Kidney (tissue), 14 donors: ENCODE data around the gene PIK3R4. TPM values are rescaled to one million over a fixed set of nuclear protein-coding genes. Genes with fewer than 3 reads are reported as not detected.

ENCODE experiments used
- DNase-seq, 5 donors: peaks; one replicate each; pipeline ENCODE4 v3.0.0-alpha.2; 2013 to 2020
- FAIRE-seq: peaks from 2 replicates; lab custom pipeline; 2012; peaks lifted over from hg19 to GRCh38; lab: Jason Lieb, UNC
- H3K27ac ChIP-seq, 2 donors: one replicate each; pipeline ENCODE4 v1.7.0; 2013; ENCODE audit warnings: low read depth in 2 of 2, low read length in 2 of 2, inconsistent platforms in 1 of 2
- H3K27me3 ChIP-seq: one replicate; pipeline ENCODE4 v1.7.1; 2013; ENCODE audit warnings: low read length, inconsistent platforms; ENCODE audit not compliant: control insufficient read depth, insufficient read depth
- H3K36me3 ChIP-seq, 3 donors: one replicate each; pipeline versions ENCODE4 v1.7.0 to v1.7.1; 2013; ENCODE audit warnings: low read length in 3 of 3, control low read depth in 1 of 3, inconsistent platforms in 1 of 3; ENCODE audit not compliant: insufficient read depth in 3 of 3, control insufficient read depth in 2 of 3
- H3K4me1 ChIP-seq, 3 donors: one replicate each; pipeline versions ENCODE4 v1.7.0 to v1.7.1; 2013; ENCODE audit warnings: low read length in 3 of 3, inconsistent platforms in 1 of 3, low read depth in 1 of 3; ENCODE audit not compliant: control insufficient read depth in 2 of 3, insufficient read depth in 2 of 3
- H3K4me3 ChIP-seq, 3 donors: one replicate each; pipeline versions ENCODE4 v1.7.0 to v1.8.1; 2013; ENCODE audit warnings: low read length in 3 of 3, control low read depth in 1 of 3, inconsistent platforms in 1 of 3
- H3K9ac ChIP-seq, 3 donors: one replicate each; pipeline versions ENCODE4 v1.7.0 to v1.7.1; 2013; ENCODE audit warnings: low read length in 3 of 3, control low read depth in 1 of 3, inconsistent platforms in 1 of 3
- H3K9me3 ChIP-seq, 3 donors: one replicate each; pipeline versions ENCODE4 v1.7.0 to v1.7.1; 2013; ENCODE audit warnings: low read length in 3 of 3, control low read depth in 1 of 3, inconsistent platforms in 1 of 3; ENCODE audit not compliant: control insufficient read depth in 2 of 3, insufficient read depth in 1 of 3
- CTCF ChIP-seq: IDR thresholded peaks from 3 replicates; pipeline ENCODE4 v1.5.1; 2012; ENCODE audit warnings: mild to moderate bottlenecking, moderate library complexity, borderline replicate concordance; ENCODE audit not compliant: insufficient read depth; ENCODE audit errors: extremely low read depth
- intact Hi-C: fragments of 100-400 bp; cut with DNase I; formaldehyde crosslinking; loops from one replicate; pipeline ENCODE4 v1.11.1; 2022
- polyA plus RNA-seq: library from polyadenylated mRNA; stranded (reverse); fragments of 350-450 nt; fragmentation: Illumina TruSeq; extraction: RNeasy Lipid Tissue Mini Kit (QIAGEN cat#74804); gene quantifications from one replicate; pipeline ENCODE4 v1.2.3, GENCODE V29; 2014; ENCODE audit warnings: low read depth, low replicate concordance; ENCODE audit not compliant: insufficient read depth
- total RNA-seq: library from RNA; stranded (reverse); fragmentation: NEBNext Ultra II Directional; extraction: Animal tissue kit (Norgen Biotek cat#: 25700); gene quantifications from one replicate; pipeline ENCODE4 v1.2.1, GENCODE V29; 2021
- donor health status: control.
- donor health status: control.
- donor health status: control.
- donor health status: control.
- donor health status: control.
- donor health status: DM: yes; HTN: yes; CAD: no.
- donor health status: Normal renal cell carcinoma (clear cell type).

The PIK3R4 gene
- total and polyA plus RNA-seq, 2 donors from 2014 or later: 22.5 to 32.7 TPM

GRCh38 chr3:130686833-130687232 lies 59.8 kb downstream of the PIK3R4 start:
- Histone ChIP-seq H3K4me1 (no peaks in the 10 kb centered on the region), H3K36me3 (peaks cover 2 to 29% (median 25%) of the 10 kb centered on the region in 3 donors), H3K27ac (no peak overlapping the region), H3K9ac (no peak overlapping the region), H3K9me3 (no peaks in the 10 kb centered on the region), H3K27me3 (no peaks in the 10 kb centered on the region), H3K4me3 (no peak overlapping the region)
- intact Hi-C loops: no loop called here
- FAIRE-seq: no peak
- no peak for DNase-seq
- TF ChIP-seq CTCF: no peak

GRCh38 chr3:130682131-130682530 lies 64.5 kb downstream of the PIK3R4 start:
- DNase-seq: no peak
- H3K27ac ChIP-seq: no peak overlapping the region
- no peak for TF ChIP-seq CTCF
- H3K27me3 ChIP-seq: no peaks in the 10 kb centered on the region
- H3K4me1 ChIP-seq: no peaks in the 10 kb centered on the region
- peaks cover 2 to 48% (median 36%) of the 10 kb centered on the region in 3 donors for H3K36me3 ChIP-seq
- no peak for FAIRE-seq
- intact Hi-C loops: no loop called here
- no peak overlapping the region for H3K9ac ChIP-seq
- H3K4me3 ChIP-seq: no peak overlapping the region
- H3K9me3 ChIP-seq: no peaks in the 10 kb centered on the region

GRCh38 chr3:130679218-130679617 lies 67.4 kb downstream of the PIK3R4 start:
- Histone ChIP-seq H3K9ac (no peak overlapping the region), H3K27ac (no peak overlapping the region), H3K4me3 (no peak overlapping the region), H3K9me3 (no peaks in the 10 kb centered on the region), H3K4me1 (no peaks in the 10 kb centered on the region), H3K36me3 (peaks cover 2 to 51% (median 32%) of the 10 kb centered on the region in 3 donors), H3K27me3 (no peaks in the 10 kb centered on the region)
- no peak for FAIRE-seq
- no peak for TF ChIP-seq CTCF
- intact Hi-C loops: no loop called here
- no peak for DNase-seq

GRCh38 chr3:130677343-130677742 lies 69.3 kb downstream of the PIK3R4 start:
- intact Hi-C loops: no loop called here
- TF ChIP-seq CTCF: no peak
- H3K4me3 ChIP-seq: no peak overlapping the region
- DNase-seq: no peak
- H3K4me1 ChIP-seq: no peaks in the 10 kb centered on the region
- no peak overlapping the region for H3K9ac ChIP-seq
- H3K27ac ChIP-seq: no peak overlapping the region
- peaks cover 0 to 36% (median 17%) of the 10 kb centered on the region in 3 donors for H3K36me3 ChIP-seq
- H3K9me3 ChIP-seq: no peaks in the 10 kb centered on the region
- FAIRE-seq: no peak
- no peaks in the 10 kb centered on the region for H3K27me3 ChIP-seq
